Measurements from ENCODE around the gene S100A16.
A peak's percentile ranks its signal among the peaks of the same experiment; 100 is the strongest.

S100A16 gene

GRCh38 chr1:153630384-153630783, 17.4 kb upstream of the S100A16 start:
- Histone ChIP-seq H3K9me3 (no peaks in the 10 kb centered on the region), H3K36me3 (no peaks in the 10 kb centered on the region), H3K27ac (peak overlapping the region; percentile 89 to 92), H3K4me1 (peaks cover 0 to 68% (median 44%) of the 10 kb centered on the region in 4 donors), H3K4me3 (no peak overlapping the region), H3K27me3 (no peaks in the 10 kb centered on the region)
- TF ChIP-seq CTCF (IDR thresholded peaks at IDR 0.05) = no peak
- no peak for DNase-seq
- intact Hi-C loops (cut with DNase I; ENCODE audit: low total_unique reads) = no loop called here

- intact Hi-C loops (cut with DNase I; ENCODE audit: low total_unique reads) = no loop called here
- Histone ChIP-seq H3K9me3 (no peaks in the 10 kb centered on the region), H3K4me3 (no peak overlapping the region), H3K4me1 (peaks cover 0 to 68% (median 44%) of the 10 kb centered on the region in 4 donors), H3K36me3 (no peaks in the 10 kb centered on the region), H3K27me3 (no peaks in the 10 kb centered on the region), H3K27ac (peak overlapping the region; percentile 89 to 92)
- peak in 1 of 2 donors; percentile 79 for DNase-seq
- TF ChIP-seq CTCF (IDR thresholded peaks at IDR 0.05) = no peak
These were observed 17.0 kb upstream of the S100A16 start for GRCh38 chr1:153629971-153630370.

GRCh38 chr1:153629343-153629665, 16.4 kb upstream of the S100A16 start:
- no peak for TF ChIP-seq CTCF (IDR thresholded peaks at IDR 0.05)

GRCh38 chr1:153628638-153629342, 15.9 kb upstream of the S100A16 start:
- H3K27ac ChIP-seq = peak overlapping the region; percentile 89 to 92
- H3K36me3 ChIP-seq = no peaks in the 10 kb centered on the region
- no peak for TF ChIP-seq CTCF (IDR thresholded peaks at IDR 0.05)
- H3K27me3 ChIP-seq = no peaks in the 10 kb centered on the region
- H3K4me1 ChIP-seq = peaks cover 0 to 66% (median 49%) of the 10 kb centered on the region in 4 donors
- no peak overlapping the region for H3K4me3 ChIP-seq
- no peaks in the 10 kb centered on the region for H3K9me3 ChIP-seq
- intact Hi-C loops (cut with DNase I; ENCODE audit: low total_unique reads) = no loop called here
- peak in 1 of 2 donors; percentile 66 for DNase-seq

More at GRCh38 chr1:153629343-153629665, 16.4 kb upstream of the S100A16 start:
- Histone ChIP-seq H3K4me3 (no peak overlapping the region), H3K4me1 (peaks cover 0 to 66% (median 46%) of the 10 kb centered on the region in 4 donors), H3K27ac (peak overlapping the region; percentile 89 to 92), H3K27me3 (no peaks in the 10 kb centered on the region), H3K9me3 (no peaks in the 10 kb centered on the region), H3K36me3 (no peaks in the 10 kb centered on the region)
- intact Hi-C loops (cut with DNase I; ENCODE audit: low total_unique reads) = no loop called here
- DNase-seq = peak in 1 of 2 donors; percentile 63

GRCh38 chr1:153627715-153628626, 15.0 kb upstream of the S100A16 start, which contains the start of gene S100A1:
S100A1 (plus strand) TSS chr1:153628434; CDS start chr1:153630522, 2,088 bp downstream.
- Histone ChIP-seq H3K27me3 (no peaks in the 10 kb centered on the region), H3K36me3 (peaks cover 0 to 6% (median 0%) of the 10 kb centered on the region in 3 donors), H3K9me3 (no peaks in the 10 kb centered on the region), H3K4me3 (peak within 1 kb of the TSS; percentile 56 to 65), H3K27ac (peak within 1 kb of the TSS; percentile 89 to 92), H3K4me1 (peaks cover 0 to 64% (median 50%) of the 10 kb centered on the region in 4 donors)
- intact Hi-C loops (cut with DNase I; ENCODE audit: low total_unique reads) = no loop called here
- DNase-seq = peak in 1 of 2 donors; percentile 71
- TF ChIP-seq CTCF (IDR thresholded peaks at IDR 0.05) = no peak
